IPS-NIHi11 (cell line): ENCODE data around the gene CELF4.
"Not testable (repeated sequence)": the region's sequence is repeated elsewhere in the genome, so short reads cannot be mapped to it uniquely, and the experiment has no call there.

Experiments used
- DNase-seq: peaks from one replicate; pipeline ENCODE4 v3.0.0; 2012; ENCODE audit warnings: mixed read lengths, low spot score

Gene CELF4

DNA sequence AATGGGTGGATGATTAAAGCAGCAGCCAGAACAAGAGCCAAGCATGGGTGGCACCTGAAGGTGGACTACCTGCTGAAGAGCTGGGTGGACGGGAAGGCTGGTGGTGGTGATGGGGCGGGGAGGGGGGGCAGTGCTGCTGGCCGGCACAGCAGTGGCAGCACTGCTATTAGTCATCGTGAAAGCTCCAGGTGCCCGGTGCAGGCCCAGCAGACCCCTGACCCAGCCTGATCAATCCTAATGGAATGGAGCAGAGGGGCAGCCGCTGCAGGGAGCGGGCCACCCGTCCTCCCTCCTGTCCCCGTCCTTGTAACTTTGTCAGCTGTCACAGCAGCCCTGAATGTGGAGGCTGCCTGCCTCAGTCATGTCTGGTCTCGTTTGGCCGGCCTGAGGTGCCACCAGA, 174.9 kb downstream of the CELF4 start:
- no peak for DNase-seq

DNA sequence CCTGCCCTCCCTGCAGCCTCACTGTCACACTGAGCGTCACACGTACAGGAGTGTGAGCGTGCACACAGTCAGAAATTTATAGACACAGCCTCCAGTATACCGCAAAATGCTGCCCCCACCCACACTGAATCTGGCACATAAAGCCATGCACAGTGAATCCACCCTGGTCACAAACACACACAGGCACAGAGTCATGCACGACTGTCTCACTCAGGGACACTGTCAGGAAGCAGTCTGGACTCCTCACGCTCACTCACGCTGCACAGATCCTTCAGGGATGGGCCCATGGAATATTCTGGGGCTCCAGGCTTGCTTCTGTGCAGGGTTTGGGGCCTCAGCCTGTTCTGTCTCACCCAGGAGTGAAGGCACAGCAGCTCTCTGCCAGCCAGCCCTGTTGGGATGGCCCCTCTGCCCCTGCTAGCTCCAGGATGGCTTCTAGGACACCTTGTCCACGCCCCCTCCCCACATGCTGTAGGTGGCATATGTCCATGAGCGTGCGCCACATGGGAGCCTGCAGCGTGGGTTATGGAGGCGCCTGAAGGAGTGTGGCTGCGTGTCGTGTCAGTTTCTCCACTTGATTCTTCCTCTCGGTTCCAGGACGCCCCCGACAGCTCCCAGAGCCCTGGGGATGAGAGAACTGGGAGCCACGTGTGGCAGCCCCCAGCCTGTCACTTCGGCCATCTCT, 175.8 kb downstream of the CELF4 start:
- no peak for DNase-seq

DNA sequence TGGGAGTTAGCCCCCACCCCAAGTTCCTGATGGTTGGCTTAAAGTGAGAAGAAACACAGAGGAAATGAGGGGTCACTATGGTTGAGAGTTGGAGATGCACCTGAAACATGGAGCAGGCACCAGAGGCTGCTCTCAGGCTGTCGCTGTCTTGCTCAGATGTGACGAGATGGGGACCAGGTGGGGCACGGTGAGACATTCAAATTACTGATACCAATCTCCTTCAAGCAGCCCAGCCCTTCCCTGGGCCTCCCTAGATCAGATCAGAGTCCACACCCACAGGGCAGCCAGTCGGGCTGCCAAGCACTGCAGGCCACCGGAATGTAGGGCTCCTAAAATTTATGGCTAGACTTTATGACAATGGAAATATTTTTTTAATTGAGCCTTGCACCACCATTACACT, 176.6 kb downstream of the CELF4 start:
- no peak for DNase-seq

DNA sequence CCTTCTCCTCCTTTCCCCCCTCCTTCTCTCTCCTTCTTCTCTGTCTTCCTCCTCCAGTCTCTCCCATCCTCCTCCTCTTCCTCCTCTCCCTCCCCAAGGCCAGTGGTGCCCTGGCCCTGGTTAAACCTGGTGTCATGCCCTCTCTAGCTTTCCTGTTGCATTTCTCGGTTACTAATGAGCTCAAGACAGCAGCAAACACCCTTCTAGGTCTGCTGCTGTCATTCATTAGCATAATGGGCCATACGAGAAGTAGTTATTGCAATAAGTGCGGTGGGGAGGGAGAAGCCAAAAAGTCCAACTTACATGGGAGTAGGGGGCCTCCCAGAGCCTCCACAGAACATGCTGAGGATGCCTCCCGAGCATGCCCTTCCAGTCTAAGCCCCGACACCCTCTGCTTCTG, 177.2 kb downstream of the CELF4 start:
- no peak for DNase-seq

DNA sequence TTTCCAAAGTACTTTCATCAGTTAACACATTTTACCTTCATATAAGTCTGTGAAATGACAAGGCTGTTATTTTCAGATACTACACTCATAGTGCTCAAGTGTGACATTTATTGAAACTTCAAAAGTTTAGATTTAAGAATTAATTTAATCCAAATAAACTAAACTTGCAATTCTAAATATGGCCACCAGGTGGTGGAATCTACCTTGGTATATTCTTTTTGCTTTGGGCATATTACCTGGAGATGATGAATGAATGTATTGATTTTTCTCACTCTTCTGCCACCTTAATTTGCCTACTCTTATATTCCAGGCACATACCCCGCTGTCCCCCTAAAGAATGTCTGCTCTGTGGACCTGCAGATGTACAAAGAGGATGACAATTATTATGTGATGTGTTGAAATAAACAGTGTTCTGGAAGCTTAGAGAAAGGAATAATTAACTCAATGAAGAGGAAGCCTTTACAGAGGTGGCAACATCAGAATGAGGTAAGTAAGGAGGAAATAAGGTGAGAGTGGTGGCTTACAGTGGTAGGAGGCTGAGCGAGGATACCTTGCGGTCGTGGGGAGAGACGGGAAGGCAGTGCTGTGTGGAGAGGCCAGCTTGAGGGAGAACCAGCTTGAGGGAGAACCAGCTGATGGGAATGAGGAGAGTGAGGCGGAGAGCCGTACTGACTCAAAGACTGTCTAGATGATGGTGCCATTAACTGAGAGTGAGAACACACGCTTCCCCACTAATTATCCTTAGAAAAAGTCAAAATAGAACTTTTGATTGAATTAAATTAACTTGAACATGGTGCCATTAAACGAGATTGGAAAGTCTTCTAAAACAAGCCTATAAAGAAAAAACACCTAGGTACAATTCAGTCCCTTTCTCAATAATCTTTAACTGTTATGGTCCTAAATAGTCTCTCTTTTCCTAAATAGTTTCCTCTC, 179.5 kb downstream of the CELF4 start:
- DNase-seq = no peak

DNA sequence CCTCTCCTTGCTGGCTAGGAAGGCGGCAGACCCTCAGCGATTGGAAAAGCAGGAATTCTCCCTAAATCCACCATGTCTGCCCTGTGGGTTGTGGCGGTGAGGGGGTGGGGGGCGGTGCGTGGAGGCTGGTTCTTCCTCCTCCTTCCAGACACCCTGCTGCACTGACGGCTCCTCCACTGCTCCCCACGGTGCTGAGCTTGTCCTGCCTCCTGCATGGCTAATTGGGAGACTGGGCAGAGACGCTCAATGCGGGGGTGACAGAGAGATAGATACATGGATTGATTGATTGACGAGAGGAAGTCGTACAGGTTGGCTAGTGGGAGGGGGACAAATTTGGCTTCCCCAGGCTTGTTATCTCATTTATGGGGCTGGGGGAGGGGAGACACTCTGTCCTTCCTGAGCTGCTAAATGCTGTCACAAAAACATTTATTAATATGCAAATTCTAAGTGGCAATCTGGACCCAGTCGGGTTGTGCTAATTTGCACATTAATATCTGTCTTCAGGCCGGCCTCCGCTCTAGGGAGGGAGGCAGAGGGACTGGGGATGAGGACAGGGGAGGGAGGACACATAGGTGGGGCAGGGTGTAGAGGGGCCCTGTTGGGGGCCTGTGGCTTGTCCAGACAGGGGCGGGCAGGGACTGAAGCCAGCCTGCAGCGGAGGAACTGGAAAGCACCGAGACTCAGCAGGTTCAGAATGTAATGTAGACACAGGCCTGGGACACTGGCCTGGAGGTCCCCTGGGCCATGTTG, 181.6 kb downstream of the CELF4 start:
- no peak for DNase-seq

DNA sequence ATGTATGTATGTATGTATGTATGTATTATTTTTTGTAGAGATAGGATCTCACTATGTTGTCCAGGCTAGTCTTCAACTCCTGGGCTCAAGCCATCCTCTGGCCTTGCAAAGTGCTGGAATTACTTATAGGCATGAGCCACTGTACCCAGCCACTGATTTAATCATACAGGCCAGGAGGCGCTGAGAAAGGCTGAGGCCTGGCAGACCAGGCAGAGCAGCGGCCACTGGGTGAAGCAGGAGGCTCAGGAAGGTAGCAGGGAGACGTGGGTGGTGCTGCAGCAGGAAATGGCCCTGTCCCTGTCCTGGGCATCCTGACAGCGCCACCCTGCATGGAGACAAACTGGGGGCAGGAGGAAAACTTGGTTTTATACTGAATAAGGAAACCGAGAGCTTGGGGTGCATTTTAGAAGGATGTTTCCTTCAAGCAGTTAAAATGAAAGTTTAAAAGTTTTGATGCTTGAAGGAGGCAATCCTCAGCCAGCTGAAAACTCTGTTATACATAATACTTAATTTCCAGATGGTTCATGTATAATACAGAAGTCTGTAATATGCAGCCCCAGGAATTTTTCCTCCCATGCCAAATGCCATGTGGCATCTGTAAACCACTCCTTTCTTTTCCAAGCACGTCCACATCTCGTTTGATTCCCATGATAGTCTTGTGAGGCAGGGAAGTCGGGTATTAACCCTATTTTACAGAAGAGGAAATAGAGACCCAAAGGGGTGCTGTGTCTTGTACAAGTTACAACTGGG, 182.4 kb downstream of the CELF4 start:
- no peak for DNase-seq

DNA sequence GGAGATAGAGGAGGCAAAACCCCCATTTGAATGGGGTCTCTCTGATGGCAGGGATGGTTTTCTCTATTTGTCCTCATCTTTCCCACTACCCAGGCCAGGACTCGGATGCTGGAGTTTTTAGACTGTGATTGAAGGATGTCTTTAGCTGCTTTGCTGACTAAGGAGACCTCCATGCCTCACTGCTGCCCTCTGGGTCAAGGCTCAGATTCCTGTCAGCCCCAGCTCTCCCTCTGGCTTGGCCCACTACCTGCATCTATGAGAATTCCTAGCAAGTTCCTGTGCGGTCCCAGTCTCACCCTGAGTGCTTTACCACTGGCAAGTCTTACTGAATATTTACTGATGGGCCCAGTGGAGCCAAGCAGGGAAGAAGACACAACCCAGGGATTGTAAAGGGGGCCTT, 184.0 kb downstream of the CELF4 start:
- no peak for DNase-seq

DNA sequence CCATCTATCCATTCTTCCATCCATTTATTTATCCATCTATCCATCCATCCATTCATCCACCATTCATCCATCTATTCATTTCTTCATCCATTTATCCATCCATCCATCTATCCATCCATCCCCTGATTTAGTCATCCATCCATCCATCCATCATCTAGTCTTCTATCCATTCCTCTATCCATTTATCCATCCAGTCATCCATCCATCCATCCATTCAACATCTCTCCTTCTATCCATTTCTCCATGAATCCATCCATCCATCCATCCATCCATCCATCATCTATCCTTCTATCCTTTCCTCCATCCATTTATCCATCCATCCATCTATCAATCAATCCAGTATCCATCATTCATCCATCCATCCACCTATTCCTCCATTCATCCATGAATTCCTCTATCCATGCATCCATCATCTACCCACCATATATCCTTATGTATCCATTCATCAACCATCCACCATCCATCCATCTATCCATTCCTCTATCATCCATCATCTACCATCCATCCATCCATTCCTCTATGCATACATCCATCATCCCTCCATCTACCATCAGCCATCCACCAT, 185.0 kb downstream of the CELF4 start:
- no peak for DNase-seq

GRCh38 chr18:37378336-37379010, 187.1 kb downstream of the CELF4 start:
- DNase-seq = no peak

- no peak for DNase-seq
These were observed 190.4 kb downstream of the CELF4 start for GRCh38 chr18:37375181-37375580.

DNA sequence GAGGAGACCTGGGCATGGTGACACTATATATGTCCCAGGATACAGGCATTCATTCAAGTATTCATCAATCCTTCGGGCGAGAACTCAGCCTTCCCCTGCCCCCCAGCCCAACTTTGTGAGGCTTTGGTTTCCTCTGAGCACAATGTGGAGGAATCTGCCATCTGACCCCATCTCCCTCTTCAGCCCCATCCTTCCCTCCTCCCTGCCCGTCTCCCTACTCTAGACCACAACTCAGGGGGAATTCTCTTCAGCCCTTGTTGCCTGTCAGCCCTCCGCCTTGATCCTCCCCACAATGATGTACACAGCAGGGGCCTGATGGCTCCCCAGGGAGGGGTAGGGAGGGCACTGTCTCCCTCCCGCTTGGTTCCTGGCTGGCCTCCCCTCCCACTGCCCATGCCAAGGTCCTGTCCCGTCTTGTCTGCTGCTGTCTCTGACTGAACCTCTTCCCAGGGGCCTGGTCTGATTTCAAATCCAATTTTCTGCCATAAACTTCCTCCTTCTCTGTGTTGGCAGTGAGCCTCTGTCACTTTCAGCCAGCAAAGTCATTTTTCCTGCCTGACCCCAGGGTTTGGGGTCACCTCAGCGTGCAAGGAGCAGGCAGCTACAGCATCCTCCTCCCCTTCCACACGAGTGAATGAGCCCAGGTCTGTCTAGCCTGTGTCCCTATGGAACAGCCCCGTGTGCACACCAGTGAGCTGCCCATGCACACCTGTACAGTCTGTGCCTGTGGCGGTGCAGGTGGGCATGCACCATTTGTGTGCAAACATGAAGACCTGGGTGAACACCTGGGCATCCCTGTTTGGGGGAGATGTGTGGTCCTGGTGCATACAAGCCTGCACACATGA, 197.3 kb downstream of the CELF4 start:
- no peak for DNase-seq

- DNase-seq = no peak
These were observed 201.4 kb downstream of the CELF4 start for GRCh38 chr18:37364237-37364636.

DNA sequence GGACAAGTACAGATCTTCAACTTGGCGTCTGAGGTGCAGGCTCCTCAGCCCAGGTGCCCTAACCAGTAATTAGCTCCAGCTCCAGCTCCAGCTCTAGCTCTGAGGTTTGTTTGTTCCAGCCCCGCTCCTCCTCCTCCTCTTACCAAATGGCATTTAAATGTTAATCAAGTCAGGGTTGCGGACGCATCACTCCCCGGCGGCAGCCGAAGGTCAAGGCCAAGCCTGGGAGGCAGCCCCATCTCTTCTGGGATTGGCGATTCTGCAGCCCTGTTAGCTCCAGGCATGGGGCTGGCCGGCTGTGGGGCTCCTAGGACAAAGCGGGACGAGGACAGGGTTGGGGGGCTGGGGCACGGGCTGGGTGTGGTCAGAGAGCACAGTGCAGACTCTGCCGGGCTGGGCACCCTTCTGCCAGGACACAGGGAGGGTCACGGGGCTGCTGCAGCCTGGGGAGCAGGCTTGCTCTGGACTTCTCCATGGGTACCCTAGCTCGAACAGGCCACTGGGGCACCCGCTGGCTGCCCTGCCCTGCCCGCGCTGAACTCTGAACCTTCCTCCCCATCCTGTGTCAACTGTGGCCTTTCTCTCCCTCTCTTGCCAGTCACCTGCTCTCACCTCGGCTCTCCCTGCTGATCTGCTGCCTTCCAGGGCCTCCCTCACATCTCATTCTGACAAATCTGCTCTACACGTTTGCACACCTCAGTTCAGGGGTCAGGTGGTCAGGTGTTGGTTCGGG, 203.3 kb downstream of the CELF4 start:
- peak; percentile 61 for DNase-seq

DNA sequence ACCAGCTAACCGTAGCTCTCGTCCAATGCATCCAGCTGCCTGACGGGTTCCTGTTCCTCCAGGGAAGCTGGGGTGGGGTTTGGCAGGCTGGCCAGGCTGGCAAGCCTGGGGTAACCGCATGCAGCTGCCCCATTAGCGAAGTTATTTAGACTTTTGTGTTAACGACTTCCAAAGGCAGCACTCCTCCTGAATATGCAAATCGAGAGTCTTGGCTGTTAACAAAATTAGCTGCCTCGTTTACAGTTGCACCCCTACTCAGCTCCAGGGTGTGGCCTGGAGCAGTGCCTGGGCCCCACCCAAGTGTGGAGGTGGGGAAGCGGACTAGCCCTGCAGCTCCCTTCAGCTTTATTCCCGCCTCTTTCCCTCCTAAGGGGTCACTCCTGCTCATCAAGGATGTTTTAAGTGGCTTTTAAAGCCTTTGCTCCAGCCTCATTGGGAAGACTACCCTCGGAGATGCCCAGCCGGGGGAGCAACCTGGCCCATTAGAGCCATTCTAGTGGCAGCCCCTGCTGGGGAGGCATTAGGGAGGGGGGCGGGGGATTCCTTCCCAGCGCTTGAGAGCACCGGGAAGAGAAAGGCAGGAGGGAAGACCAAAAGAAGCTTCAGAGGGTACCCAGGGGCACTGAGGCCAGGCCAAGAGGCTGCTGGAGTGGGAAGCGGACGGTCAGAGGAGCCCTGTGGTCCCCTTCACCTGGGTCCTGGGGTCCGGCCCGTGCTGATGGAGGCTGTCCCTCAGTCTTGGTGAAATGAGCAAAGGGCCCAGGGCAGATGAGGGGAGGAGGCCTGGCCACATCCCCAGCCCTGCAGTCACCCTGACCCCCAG, 204.1 kb downstream of the CELF4 start:
- no peak for DNase-seq

DNA sequence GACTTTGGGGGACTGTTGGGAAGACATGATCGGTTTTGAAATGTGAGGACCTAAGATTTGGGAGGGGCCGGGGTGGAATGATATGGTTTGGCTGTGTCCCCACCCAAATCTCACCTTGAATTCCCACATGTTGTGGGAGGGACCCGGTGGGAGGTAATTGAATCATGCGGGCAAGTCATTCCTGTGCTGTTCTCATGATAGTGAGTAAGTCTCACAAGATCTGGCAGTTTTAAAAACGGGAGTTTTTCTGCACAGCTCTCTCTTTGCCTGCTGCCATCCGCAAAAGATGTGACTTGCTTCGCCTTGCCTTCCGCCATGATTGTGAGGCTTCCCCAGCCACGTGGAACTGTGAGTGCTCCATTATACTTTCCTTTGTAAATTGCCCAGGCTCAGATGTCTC, 207.5 kb downstream of the CELF4 start:
- not testable (repeated sequence) for DNase-seq

DNA sequence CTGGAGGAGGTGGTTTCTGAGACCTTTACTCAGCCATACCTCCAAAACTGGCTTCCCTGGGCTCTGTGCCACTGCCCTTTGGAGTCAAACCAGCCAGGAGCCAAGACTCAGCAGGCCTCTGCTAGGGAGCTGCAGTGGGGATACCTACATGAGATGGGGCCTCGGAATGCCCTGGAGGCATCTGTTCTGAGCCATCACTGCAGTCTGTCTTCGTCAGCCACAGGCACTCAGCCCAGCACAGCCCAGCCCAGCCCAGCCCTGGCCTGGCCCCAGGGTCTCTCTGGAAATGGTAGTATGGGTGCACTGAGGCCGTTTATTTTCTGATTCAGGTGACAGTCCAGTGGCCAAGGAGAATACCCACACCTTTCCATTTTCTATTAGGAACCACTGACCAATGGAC, 209.8 kb downstream of the CELF4 start:
- DNase-seq = no peak

DNA sequence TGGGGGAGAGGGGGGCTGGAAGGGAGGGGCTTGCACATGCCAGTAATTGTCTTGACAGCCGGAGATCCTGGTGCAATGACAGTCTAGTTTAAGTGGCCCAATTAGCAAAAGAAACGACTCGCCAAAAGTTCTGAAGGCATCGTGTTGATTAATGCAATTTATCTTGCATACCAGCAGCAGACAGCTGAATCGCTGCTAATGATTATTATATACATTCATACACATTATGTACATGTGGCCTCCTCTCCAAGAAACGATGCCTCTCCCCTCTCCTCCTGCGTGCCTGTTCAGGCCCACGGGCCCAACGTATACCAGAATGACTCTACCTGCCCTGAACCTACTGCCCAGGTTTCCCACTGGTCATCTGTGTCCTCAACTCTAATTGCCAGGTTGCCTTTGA, 214.5 kb downstream of the CELF4 start:
- no peak for DNase-seq

GRCh38 chr18:37348729-37349128, 216.9 kb downstream of the CELF4 start:
- DNase-seq = no peak
